Endodermal cell (in vitro differentiated cells): ENCODE data around the gene UBAP1L. TPM values are rescaled to one million over a fixed set of nuclear protein-coding genes. Genes with fewer than 3 reads are reported as not detected.

Source experiments
- DNase-seq: peaks from one replicate; pipeline ENCODE4 v3.0.0-alpha.2; 2017
- H3K27ac ChIP-seq: 2 replicates; pipeline ENCODE4 v1.5.1; 2013; ENCODE audit warnings: mild to moderate bottlenecking, low read depth, low read length, moderate library complexity
- H3K27me3 ChIP-seq: 2 replicates; pipeline ENCODE4 v1.6.1; 2013; ENCODE audit warnings: mild to moderate bottlenecking, low read length, moderate library complexity; ENCODE audit not compliant: insufficient read depth, control insufficient read depth, poor library complexity, severe bottlenecking
- H3K36me3 ChIP-seq: 2 replicates; pipeline ENCODE4 v1.7.0; 2013; ENCODE audit warnings: mild to moderate bottlenecking, low read length, moderate library complexity; ENCODE audit not compliant: control insufficient read depth, insufficient read depth
- H3K4me1 ChIP-seq: one replicate; pipeline ENCODE4 v1.7.0; 2013; ENCODE audit warnings: low read length; ENCODE audit not compliant: control insufficient read depth, insufficient read depth
- H3K4me3 ChIP-seq: 2 replicates; pipeline ENCODE4 v1.5.1; 2013; ENCODE audit warnings: mild to moderate bottlenecking, low read length, moderate library complexity
- H3K9ac ChIP-seq: 2 replicates; pipeline ENCODE4 v1.6.1; 2013; ENCODE audit warnings: mild to moderate bottlenecking, low read length, moderate library complexity; ENCODE audit not compliant: poor library complexity, severe bottlenecking; ENCODE audit errors: extremely low read depth
- H3K9me3 ChIP-seq: 2 replicates; pipeline ENCODE4 v1.6.1; 2013; ENCODE audit warnings: mild to moderate bottlenecking, low read length, moderate library complexity; ENCODE audit not compliant: control insufficient read depth
- H3K27ac Mint-ChIP-seq: 2 replicates; pipeline ENCODE4 v1.8.0; 2020; ENCODE audit warnings: mixed read lengths
- H3K27me3 Mint-ChIP-seq: 2 replicates; pipeline ENCODE4 v1.8.0; 2021; ENCODE audit warnings: mild to moderate bottlenecking, mixed read lengths; ENCODE audit not compliant: insufficient read depth
- H3K36me3 Mint-ChIP-seq: 2 replicates; pipeline ENCODE4 v1.8.0; 2020; ENCODE audit warnings: low read depth, mixed read lengths
- H3K4me1 Mint-ChIP-seq: 2 replicates; pipeline ENCODE4 v1.8.0; 2020; ENCODE audit warnings: mixed read lengths
- H3K4me3 Mint-ChIP-seq: 2 replicates; pipeline ENCODE4 v1.8.0; 2020; ENCODE audit warnings: mild to moderate bottlenecking, moderate library complexity, mixed read lengths
- H3K9me3 Mint-ChIP-seq: 2 replicates; pipeline ENCODE4 v1.8.0; 2020; ENCODE audit warnings: mild to moderate bottlenecking, mixed read lengths
- CTCF ChIP-seq: fragments of 200-600 bp; sonication (generic); conservative IDR thresholded peaks from 2 replicates; pipeline ENCODE4 v1.5.0; 2021; ENCODE audit warnings: antibody characterized with exemption, mild to moderate bottlenecking
- WGBS, 2 experiments: methylation state at CpG; one replicate each; pipeline versions ENCODE4 v1.1.5 to v1.1.7; 2013; ENCODE audit warnings: missing lambda C conversion rate in 2 of 2, mixed read lengths in 1 of 2; ENCODE audit not compliant: insufficient coverage in 1 of 2, insufficient read length in 1 of 2; 5-methylcytosine and 5-hydroxymethylcytosine counted together
- total RNA-seq, 2 donors: library from RNA; stranded (reverse); fragmentation: NEBNext Ultra II Directional in 1 of 2; extraction: Animal tissue kit (Norgen Biotek cat#: 25700) in 1 of 2; gene quantifications; 2 replicates in 1 of 2; 3 replicates in 1 of 2; pipeline ENCODE4 v1.2.1, GENCODE V29; 2021

UBAP1L gene
- total RNA-seq, 2 donors from 2014 or later, result 3.4 to 4.2 TPM

GRCh38 chr15:65081758-65082157, 33.2 kb downstream of the UBAP1L start:
- peaks cover 18% of the 10 kb centered on the region for H3K4me1 ChIP-seq
- DNase-seq, result no peak
- Mint-ChIP-seq H3K9me3 (peaks cover 4% of the 10 kb centered on the region), H3K4me1 (peaks cover 48% of the 10 kb centered on the region), H3K27me3 (peaks cover 65% of the 10 kb centered on the region), H3K36me3 (no peaks in the 10 kb centered on the region), H3K4me3 (no peak overlapping the region), H3K27ac (no peak overlapping the region)
- H3K4me3 ChIP-seq, result no peak overlapping the region
- TF ChIP-seq CTCF, result no peak
- no peaks in the 10 kb centered on the region for H3K9me3 ChIP-seq
- no peak overlapping the region for H3K27ac ChIP-seq
- H3K27me3 ChIP-seq, result no peaks in the 10 kb centered on the region
- H3K9ac ChIP-seq, result no peak overlapping the region
- H3K36me3 ChIP-seq, result no peaks in the 10 kb centered on the region
- 87% methylated on average over 5 of the region's 5 CpGs for WGBS, 2 experiments

DNA sequence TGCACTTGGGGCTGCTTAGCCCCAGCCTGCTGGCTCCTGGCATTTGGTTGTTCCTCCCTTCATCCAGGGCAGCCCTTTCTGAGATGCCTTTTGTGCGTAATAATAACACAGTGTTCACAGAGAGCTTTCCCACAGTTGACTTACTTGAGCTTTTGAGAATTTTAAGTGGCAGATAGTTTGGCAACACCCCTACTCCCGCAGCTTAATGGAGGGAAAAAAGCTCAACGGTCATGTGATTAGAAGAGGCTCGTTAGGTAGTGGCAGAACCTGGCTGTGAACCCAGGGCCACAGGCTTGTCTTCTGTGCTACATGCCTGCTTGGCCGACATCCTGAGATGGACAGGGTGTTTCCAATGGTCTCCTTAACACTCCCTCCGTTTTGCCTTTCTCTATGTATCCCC, 33.7 kb downstream of the UBAP1L start:
- Mint-ChIP-seq H3K27ac (no peak overlapping the region), H3K36me3 (peaks cover 1% of the 10 kb centered on the region), H3K4me1 (peaks cover 46% of the 10 kb centered on the region), H3K9me3 (peaks cover 6% of the 10 kb centered on the region), H3K27me3 (peaks cover 68% of the 10 kb centered on the region), H3K4me3 (no peak overlapping the region)
- Histone ChIP-seq H3K27ac (no peak overlapping the region), H3K9ac (no peak overlapping the region), H3K36me3 (no peaks in the 10 kb centered on the region), H3K9me3 (no peaks in the 10 kb centered on the region), H3K4me3 (no peak overlapping the region), H3K27me3 (no peaks in the 10 kb centered on the region), H3K4me1 (peaks cover 14% of the 10 kb centered on the region)
- no peak for DNase-seq
- no peak for TF ChIP-seq CTCF
- WGBS, 2 experiments, result 85 to 86% methylated on average over 5 to 6 of the region's 6 CpGs

- Mint-ChIP-seq H3K4me1 (peaks cover 32% of the 10 kb centered on the region), H3K27ac (no peak overlapping the region), H3K27me3 (peaks cover 57% of the 10 kb centered on the region), H3K36me3 (peaks cover 1% of the 10 kb centered on the region), H3K4me3 (no peak overlapping the region), H3K9me3 (peaks cover 14% of the 10 kb centered on the region)
- Histone ChIP-seq H3K9me3 (no peaks in the 10 kb centered on the region), H3K9ac (no peak overlapping the region), H3K4me3 (no peak overlapping the region), H3K27me3 (no peaks in the 10 kb centered on the region), H3K4me1 (peaks cover 14% of the 10 kb centered on the region), H3K27ac (no peak overlapping the region), H3K36me3 (no peaks in the 10 kb centered on the region)
- no peak for TF ChIP-seq CTCF
- no peak for DNase-seq
- 88 to 95% methylated on average over 5 of the region's 5 CpGs for WGBS, 2 experiments
Measured at GRCh38 chr15:65079580-65079979, 35.4 kb downstream of the UBAP1L start.
